HCT116 (cell line): ENCODE data around the gene HSPB1. TPM values are rescaled to one million over a fixed set of nuclear protein-coding genes. Genes with fewer than 3 reads are reported as not detected.

ENCODE experiments used
- ATAC-seq: fragments of 200-7000 bp; cut with Tn5 transposase; 2 replicates; pipeline ENCODE4 v1.9.1; 2020; ENCODE audit warnings: mild to moderate bottlenecking, moderate library complexity
- BruUV-seq: library from RNA; stranded (reverse); fragments of 400-500 nt; replicated peaks from 2 replicates; lab custom pipeline; 2021; lab: Mats Ljungman, UMichigan
- CTCF ChIA-PET: fragments of 300-600 bp; sonication (Branson Sonifier 250); formaldehyde crosslinking; loops from one replicate; lab custom pipeline; 2021; ENCODE audit warnings: antibody characterized with exemption; lab: Charles Lee
- POLR2A ChIA-PET: fragments of 300-600, 350-600 bp; sonication (Branson Sonifier 250); formaldehyde crosslinking; loops from one replicate; lab custom pipeline; 2021; ENCODE audit warnings: antibody characterized with exemption; lab: Charles Lee
- RAD21 ChIA-PET, 2 experiments: fragments of 300-600 bp; sonication (Branson Sonifier 250); formaldehyde crosslinking; loops; one replicate each; lab custom pipeline; 2023; ENCODE audit warnings: low total read pairs in 2 of 2; ENCODE audit not compliant: uncharacterized antibody in 2 of 2, unreplicated experiment in 2 of 2, low non-redundant PET in 1 of 2; lab: Charles Lee
- DNase-seq: peaks from one replicate; pipeline ENCODE4 v3.0.0-alpha.2; 2010; ENCODE audit warnings: low read depth, low spot score
- H2AFZ ChIP-seq: fragments of 200-600 bp; shearing (Covaris generic), sonication (generic); 2 replicates; pipeline ENCODE4 v1.6.1; 2017; ENCODE audit warnings: low read depth, mixed run types, mixed read lengths, antibody characterized with exemption, low read length; ENCODE audit not compliant: poor library complexity, severe bottlenecking
- H3K27ac ChIP-seq: 2 replicates; pipeline ENCODE4 v1.5.1; 2012; ENCODE audit warnings: low read depth, low read length
- H3K27me3 ChIP-seq: fragments of 200-600 bp; sonication (generic); 2 replicates; pipeline ENCODE4 v1.6.1; 2016; ENCODE audit warnings: mixed run types, low read length, mixed read lengths; ENCODE audit not compliant: insufficient read depth
- H3K36me3 ChIP-seq, 2 experiments: fragments of 200-500 bp in 1 of 2; fragments of 200-600 bp in 1 of 2; sonication (Bioruptor generic) in 1 of 2; sonication (generic) in 1 of 2; 2 replicates each; pipeline versions ENCODE4 v1.5.1 to v1.6.1; 2014 to 2016; ENCODE audit warnings: low read length in 2 of 2, inconsistent platforms in 1 of 2, mixed read lengths in 1 of 2, mixed run types in 1 of 2; ENCODE audit not compliant: insufficient read depth in 2 of 2, control insufficient read depth in 1 of 2
- H3K4me1 ChIP-seq, 2 experiments: fragments of 200-600 bp in 1 of 2; sonication (generic) in 1 of 2; 2 replicates each; pipeline versions ENCODE4 v1.5.1 to v1.6.1; 2012 to 2017; ENCODE audit warnings: low read length in 2 of 2, inconsistent platforms in 1 of 2, mild to moderate bottlenecking in 1 of 2, mixed read lengths in 1 of 2, mixed run types in 1 of 2, moderate library complexity in 1 of 2; ENCODE audit not compliant: insufficient read depth in 2 of 2, control insufficient read depth in 1 of 2
- H3K4me2 ChIP-seq: fragments of 200-600 bp; sonication (generic); 2 replicates; pipeline ENCODE4 v1.6.1; 2017; ENCODE audit warnings: mixed run types, low read length, mixed read lengths
- H3K4me3 ChIP-seq, 2 experiments: fragments of 200-600 bp in 1 of 2; sonication (generic) in 1 of 2; replicated peaks in 1 of 2; 2 replicates each; pipeline ENCODE4 v1.5.1; 2011 to 2016; ENCODE audit warnings: low read length in 2 of 2, control low read depth in 1 of 2, low read depth in 1 of 2, mild to moderate bottlenecking in 1 of 2, mixed read lengths in 1 of 2, mixed run types in 1 of 2
- H3K79me2 ChIP-seq: fragments of 200-600 bp; sonication (generic); 2 replicates; pipeline ENCODE4 v1.6.1; 2017; ENCODE audit warnings: mild to moderate bottlenecking, mixed run types, low read length, moderate library complexity, mixed read lengths; ENCODE audit not compliant: insufficient read depth
- H3K9ac ChIP-seq: fragments of 200-600 bp; sonication (generic); 2 replicates; pipeline ENCODE4 v1.6.1; 2016; ENCODE audit warnings: low read length, mixed read lengths
- H3K9me2 ChIP-seq: fragments of 200-600 bp; sonication (generic), shearing (Covaris generic); 2 replicates; pipeline ENCODE4 v1.6.1; 2017; ENCODE audit warnings: mixed run types, mild to moderate bottlenecking, moderate library complexity; ENCODE audit not compliant: insufficient read depth
- H3K9me3 ChIP-seq, 2 experiments: fragments of 200-500 bp in 1 of 2; fragments of 200-600 bp in 1 of 2; sonication (Bioruptor generic) in 1 of 2; sonication (generic) in 1 of 2; 2 replicates each; pipeline ENCODE4 v1.6.1; 2014 to 2017; ENCODE audit warnings: low read length in 2 of 2, mixed read lengths in 2 of 2, inconsistent platforms in 1 of 2, low read depth in 1 of 2, mild to moderate bottlenecking in 1 of 2, mixed run types in 1 of 2, moderate library complexity in 1 of 2; ENCODE audit not compliant: control insufficient read depth in 1 of 2, insufficient read depth in 1 of 2
- H4K20me1 ChIP-seq: fragments of 200-600 bp; sonication (generic), shearing (Covaris generic); 2 replicates; pipeline ENCODE4 v1.6.1; 2017; ENCODE audit warnings: mixed run types, mild to moderate bottlenecking, moderate library complexity; ENCODE audit not compliant: insufficient read depth
- EGR1 ChIP-seq: IDR thresholded peaks from 2 replicates; pipeline ENCODE4 v1.6.1; 2012; ENCODE audit warnings: low read depth
- JUND ChIP-seq: IDR thresholded peaks from 2 replicates; pipeline ENCODE4 v1.6.1; 2012
- POLR2AphosphoS5 ChIP-seq: IDR thresholded peaks from 2 replicates; pipeline ENCODE4 v1.6.1; 2011; ENCODE audit warnings: mild to moderate bottlenecking, low read depth, low read length, moderate library complexity
- RAD21 ChIP-seq: IDR thresholded peaks from 2 replicates; pipeline ENCODE4 v1.6.1; 2012; ENCODE audit warnings: low read depth, mild to moderate bottlenecking
- SP1 ChIP-seq: IDR thresholded peaks from 2 replicates; pipeline ENCODE4 v1.6.1; 2012; ENCODE audit warnings: low read depth
- intact Hi-C: fragments of 100-400 bp; cut with micrococcal nuclease; formaldehyde crosslinking; loops from 2 replicates; pipeline ENCODE4 v1.10.0; 2022
- total RNA-seq: library from RNA; stranded (reverse); gene quantifications from one replicate; pipeline ENCODE4 v1.2.1, GENCODE V29; 2021; ENCODE audit not compliant: unreplicated experiment
- TF ChIP-seq, protein P1 (sequence below): IDR thresholded peaks from 2 replicates; pipeline ENCODE4 v1.6.1; 2012

The HSPB1 gene
- total RNA-seq, 1 experiment from 2014 or later = 524 TPM

DNA sequence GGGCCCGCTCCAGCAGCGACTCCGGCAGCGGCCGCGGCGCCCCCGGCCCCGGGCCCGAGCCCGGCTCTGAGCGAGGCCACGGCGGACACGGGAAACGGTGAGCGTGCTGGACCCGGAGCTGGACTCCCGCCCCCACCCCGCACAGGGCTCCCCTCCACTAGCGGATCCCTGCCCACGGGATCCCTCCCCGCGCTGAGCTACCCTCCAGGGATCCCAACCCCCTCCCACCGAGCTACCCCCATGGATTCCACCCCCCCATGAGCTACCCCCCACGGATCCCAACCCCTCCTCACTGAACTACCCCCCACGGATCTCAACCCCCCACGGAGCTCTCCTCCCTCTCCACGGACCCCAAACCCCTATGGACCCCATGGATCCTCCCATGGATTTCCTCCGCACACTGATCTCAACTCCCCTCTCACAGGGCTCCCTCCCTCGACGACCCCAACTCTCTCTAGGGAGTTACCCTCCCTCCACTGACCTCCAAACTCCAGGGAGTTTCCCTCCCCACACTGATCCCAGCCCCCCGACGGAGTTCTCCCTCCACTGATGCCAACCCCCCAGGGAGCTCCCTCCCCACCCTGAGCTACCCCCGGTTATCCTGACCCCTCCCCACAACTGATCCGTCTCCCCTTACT, 20.6 kb upstream of the HSPB1 start:
- H3K9me3 ChIP-seq = no peaks in the 10 kb centered on the region
- peaks cover 8 to 10% of the 10 kb centered on the region in 2 experiments; a peak in 3 of 4 replicates for H3K36me3 ChIP-seq
- H3K4me2 ChIP-seq = peak overlapping the region; percentile 98
- ChIA-PET CTCF (interaction anchor here (0.9 to 2.5 kb wide), 4 partner anchors 9 to 32 kb away, joined by 3 to 9 read pairs (median 6); no protein-coding TSS in a partner anchor), RAD21 (no interaction called here), POLR2A (interaction anchor here (0.5 to 1.5 kb wide), 4 partner anchors 9 to 77 kb away, joined by 3 to 5 read pairs (median 4); no protein-coding TSS in a partner anchor)
- H3K4me3 ChIP-seq = peak overlapping the region; percentile 58 to 72
- no peaks in the 10 kb centered on the region for H4K20me1 ChIP-seq
- TF ChIP-seq EGR1 (no peak), POLR2AphosphoS5 (no peak), JUND (no peak), SP1 (no peak), RAD21 (no peak)
- TF ChIP-seq, protein P1, sequence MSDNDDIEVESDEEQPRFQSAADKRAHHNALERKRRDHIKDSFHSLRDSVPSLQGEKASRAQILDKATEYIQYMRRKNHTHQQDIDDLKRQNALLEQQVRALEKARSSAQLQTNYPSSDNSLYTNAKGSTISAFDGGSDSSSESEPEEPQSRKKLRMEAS = no peak
- H3K9ac ChIP-seq = peak overlapping the region; percentile 70
- ATAC-seq (peak; percentile 13), DNase-seq (no peak)
- no peaks in the 10 kb centered on the region for H3K9me2 ChIP-seq
- peaks cover 5% of the 10 kb centered on the region; the same call in 1 of the 2 replicates for H3K79me2 ChIP-seq
- no peak overlapping the region for H2AFZ ChIP-seq
- H3K27me3 ChIP-seq = no peaks in the 10 kb centered on the region
- no TSS peak for BruUV-seq
- intact Hi-C loops = no loop called here
- peak overlapping the region; percentile 22; the same call in 1 of the 2 replicates for H3K27ac ChIP-seq
- peaks cover 10 to 21% of the 10 kb centered on the region in 2 experiments for H3K4me1 ChIP-seq
